Stimulated activated CD8-positive, alpha-beta memory T cell treated with anti-CD3 and anti-CD28 coated beads, Interleukin-2, amount 100 ng/mL, for 1 hour (primary cell): ENCODE results near the gene BLTP3A.
"Not testable (repeated sequence)": the region's sequence is repeated elsewhere in the genome, so short reads cannot be mapped to it uniquely, and the experiment has no call there.

Experiments
- DNase-seq, 2 donors: peaks; one replicate each; pipeline ENCODE4 v3.0.0-alpha.2; 2020; ENCODE audit warnings: low read depth in 2 of 2

Gene BLTP3A, protein sequence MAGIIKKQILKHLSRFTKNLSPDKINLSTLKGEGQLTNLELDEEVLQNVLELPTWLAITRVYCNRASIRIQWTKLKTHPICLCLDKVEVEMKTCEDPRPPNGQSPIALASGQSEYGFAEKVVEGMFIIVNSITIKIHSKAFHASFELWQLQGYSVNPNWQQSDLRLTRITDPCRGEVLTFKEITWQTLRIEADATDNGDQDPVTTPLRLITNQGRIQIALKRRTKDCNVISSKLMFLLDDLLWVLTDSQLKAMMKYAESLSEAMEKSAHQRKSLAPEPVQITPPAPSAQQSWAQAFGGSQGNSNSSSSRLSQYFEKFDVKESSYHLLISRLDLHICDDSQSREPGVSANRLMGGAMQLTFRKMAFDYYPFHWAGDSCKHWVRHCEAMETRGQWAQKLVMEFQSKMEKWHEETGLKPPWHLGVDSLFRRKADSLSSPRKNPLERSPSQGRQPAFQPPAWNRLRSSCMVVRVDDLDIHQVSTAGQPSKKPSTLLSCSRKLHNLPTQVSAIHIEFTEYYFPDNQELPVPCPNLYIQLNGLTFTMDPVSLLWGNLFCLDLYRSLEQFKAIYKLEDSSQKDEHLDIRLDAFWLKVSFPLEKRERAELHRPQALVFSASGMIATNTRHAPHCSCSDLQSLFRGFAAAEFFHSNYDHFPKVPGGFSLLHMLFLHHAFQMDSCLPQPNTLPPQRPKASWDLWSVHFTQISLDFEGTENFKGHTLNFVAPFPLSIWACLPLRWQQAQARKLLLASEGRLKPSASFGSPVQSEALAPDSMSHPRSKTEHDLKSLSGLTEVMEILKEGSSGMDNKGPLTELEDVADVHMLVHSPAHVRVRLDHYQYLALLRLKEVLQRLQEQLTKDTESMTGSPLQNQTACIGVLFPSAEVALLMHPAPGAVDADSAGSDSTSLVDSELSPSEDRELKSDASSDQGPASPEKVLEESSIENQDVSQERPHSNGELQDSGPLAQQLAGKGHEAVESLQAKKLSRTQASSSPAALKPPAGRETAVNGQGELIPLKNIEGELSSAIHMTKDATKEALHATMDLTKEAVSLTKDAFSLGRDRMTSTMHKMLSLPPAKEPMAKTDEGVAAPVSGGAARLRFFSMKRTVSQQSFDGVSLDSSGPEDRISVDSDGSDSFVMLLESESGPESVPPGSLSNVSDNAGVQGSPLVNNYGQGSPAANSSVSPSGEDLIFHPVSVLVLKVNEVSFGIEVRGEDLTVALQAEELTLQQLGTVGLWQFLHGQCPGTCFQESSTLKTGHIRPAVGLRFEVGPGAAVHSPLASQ (N-terminal part only)

DNA sequence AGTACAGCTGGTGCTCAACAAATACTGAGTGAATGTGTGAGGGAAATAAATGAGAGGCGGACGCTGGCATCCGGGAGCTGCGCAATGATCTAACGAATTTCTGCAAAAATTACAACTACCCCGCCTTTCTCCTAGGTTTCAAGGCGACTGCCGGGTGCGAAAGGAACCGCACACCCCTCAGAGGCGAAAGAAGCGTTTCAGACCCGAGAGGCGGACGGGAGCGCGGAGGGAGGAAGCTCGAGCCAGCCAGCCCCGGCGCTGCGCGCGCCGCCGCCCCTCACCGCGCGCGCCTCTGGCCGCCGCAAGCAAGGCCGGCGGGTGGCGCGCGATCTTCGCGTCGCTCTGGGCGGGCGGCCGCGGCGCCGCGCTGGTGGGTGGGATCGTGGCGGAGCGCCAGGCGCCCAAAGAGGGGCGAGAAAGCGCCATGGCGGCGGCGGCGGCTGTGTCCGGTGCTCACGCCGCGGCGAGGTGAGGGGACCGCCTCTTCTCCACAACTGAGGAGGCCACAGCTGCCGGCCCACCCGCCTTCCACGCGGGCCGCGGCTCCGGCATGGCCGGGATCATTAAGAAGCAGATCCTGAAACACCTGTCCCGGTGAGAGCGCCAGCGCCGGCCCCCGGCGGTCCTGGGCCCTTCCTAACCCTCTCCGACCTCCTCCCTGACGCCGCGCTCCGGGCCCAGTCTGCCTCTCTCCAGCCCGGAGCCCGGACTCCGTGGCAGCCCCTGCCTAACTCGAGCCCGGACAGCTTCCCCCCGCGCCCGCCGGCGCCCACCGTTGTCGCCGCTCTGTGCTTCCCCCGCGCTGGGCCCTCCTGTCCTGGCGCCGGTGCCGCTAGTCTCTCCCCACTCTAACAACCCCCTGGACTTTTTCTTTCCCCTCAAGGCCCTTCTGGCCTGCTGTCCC lies at the start of gene BLTP3A:
Gene BLTP3A, plus strand, starts transcription at position 383 of the 904 bp plus-strand sequence. Its CDS starts 168 bp downstream, at position 551.
- peak; percentile 40 to 53 for DNase-seq

DNA sequence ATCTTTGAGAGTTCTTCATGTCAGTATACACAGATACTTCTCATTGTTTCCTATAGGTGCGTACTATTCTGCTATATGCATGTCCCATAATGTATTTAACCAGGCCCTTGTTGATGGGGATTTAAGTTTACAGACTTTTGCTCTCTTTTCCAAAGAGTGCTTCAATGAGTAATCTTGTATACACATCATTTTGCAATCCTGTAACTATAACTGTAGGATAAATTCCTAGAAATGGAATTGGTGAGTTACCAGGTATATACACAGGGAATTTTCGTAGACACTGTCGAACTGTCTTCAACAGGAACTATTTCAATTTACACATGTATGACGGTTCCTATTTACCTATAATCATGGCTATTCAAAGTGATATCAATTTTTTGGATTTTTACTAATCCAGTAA lies 49.8 kb upstream of the BLTP3A start:
- DNase-seq: no peak

DNA sequence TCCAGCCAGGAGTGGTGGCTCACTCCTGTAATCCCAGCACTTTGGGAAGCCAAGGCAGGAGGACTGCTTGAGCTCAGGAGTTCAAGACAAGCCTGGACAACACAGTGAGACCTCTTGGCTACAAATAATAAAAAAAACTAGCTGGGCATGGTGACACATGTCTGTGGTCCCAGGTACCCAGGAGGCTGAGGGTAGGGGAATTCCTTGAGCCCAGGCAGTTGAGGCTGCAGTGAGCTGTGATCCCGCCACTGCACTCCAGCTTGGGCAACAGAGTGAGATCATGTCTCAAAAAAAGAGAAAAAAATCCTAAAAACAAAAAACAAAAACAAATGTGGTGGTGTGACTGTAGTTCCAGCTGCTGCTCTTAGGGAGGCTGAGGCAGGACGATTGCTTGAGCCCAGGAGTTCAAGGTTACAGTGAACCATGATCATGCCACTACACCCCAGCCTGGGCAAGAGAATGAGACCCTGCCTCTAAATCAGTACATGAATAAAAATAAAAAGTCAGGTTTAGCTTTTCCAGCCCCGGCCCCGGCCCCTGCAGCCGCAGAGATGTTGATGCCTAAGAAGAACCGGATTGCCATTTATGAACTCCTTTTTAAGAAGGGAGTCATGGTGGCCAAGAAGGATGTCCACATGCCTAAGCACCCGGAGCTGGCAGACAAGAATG lies 48.1 kb upstream of the BLTP3A start:
- no peak for DNase-seq

DNA sequence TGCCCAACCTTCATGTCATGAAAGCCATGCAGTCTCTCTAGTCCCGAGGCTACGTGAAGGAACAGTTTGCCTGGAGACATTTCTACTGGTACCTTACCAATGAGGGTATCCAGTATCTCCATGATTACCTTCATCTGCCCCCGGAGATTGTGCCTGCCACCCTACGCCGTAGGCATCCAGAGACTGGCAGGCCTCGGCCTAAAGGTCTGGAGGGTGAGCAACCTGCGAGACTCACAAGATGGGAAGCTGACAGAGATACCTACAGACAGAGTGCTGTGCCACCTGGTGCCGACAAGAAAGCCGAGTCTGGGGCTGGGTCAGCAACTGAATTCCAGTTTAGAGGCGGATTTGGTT lies 47.6 kb upstream of the BLTP3A start:
- DNase-seq: not testable (repeated sequence)

DNA sequence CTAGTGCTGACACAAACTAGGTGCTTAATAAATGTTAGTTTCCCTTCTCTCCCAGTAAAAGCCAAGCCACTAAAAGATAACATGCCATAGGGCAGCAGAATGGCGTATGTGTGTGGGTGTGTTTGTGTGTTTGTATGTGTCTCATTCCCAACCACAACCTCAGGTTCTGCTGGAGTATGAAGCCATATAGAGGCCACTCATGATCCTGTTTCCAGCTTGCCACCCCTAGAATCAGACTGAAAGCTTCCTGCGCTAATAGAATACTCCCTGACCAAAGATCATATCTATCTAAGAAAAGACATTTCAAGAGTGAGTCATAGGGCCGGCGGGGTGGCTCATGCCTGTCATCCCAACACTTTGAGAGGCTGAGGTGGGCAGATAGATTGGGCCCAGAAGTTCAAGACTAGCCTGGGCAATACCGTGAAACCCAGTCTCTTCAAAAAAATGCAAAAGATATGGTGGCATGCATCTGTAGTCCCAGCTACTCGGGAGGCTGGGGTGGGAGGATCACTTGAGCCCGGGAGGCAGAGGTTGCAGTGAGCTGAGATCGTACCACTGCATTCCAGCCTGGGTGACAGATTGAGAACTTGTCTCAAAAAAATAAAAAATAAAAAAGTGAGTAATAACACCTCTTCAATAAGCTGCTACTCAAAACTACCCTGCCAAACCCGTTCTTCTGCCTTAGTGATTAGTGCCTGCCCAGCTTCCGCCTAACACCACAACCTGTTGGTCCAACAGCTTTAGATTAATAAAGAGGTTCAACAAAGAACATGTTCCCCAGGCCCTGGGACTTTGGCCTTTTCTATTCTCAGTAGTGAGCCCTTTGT lies 46.4 kb upstream of the BLTP3A start:
- DNase-seq: no peak

DNA sequence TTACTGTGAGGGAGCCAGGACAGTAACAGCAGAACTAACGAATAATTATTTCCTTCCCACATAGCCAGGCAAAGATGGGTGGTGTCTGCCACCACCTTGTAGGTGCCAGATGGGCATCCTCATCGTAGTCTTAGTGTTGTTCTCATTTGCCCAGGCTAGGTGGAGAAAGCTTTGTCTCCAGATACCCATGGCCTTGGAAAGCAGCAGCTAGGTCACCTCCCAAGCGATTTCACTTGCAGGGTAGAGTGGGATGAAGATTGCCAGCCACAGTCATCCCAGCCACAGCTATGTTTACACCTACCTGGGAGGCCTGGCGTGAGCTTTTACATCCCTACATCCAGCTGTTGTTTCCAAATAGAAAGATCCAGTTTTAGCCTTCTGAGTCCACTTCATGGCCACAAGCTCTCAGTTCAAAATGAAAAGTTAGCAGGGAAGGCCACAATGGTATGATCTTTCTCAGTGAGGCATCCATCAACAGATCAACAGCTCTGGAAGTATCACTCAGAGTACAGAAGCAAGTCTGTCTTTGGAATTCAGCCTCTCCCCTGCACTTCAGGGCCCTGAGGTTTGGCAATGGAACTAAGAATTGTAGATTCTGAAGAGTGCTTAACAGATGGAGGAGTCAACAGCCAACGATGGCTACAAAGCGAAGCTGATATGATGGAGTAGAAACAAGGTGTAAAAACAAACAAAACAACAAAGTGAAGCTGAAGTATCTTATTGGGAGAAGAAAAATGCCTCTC lies 45.6 kb upstream of the BLTP3A start:
- no peak for DNase-seq

DNA sequence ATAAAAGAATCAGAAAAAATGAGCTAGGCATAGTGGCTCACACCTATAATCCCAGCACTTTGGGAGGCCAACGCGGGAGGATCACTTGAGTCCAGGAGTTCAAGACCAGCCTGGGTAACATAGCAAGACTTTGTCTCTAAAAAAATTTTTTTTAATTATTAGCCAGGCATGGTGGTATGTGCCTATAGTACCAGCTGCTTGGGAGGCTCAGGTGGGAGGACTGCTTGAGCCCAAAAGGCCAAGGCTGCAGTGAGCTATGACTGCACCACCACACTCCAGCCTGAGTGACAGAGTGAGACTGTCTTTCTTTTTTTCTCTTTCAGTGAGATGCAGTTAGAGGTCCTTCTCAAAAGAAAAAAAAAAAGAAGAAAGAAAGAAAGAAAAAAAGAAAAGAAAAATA lies 43.1 kb upstream of the BLTP3A start:
- DNase-seq: no peak

DNA sequence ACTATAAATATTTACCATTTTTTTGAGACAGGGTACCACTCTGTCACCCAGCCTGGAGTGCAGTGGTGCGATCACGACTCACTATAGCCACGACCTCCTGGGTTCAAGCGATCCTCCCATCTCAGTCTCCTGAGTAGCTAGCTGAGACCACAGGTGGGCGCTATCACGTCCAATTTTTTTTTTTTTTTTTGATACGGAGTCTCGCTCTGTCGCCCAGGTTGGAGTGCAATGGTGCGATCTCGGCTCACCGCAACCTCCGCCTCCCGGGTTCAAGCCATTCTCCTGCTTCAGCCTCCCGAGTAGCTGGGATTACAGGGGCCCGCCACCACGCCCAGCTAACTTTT lies 35.4 kb upstream of the BLTP3A start:
- DNase-seq: not testable (repeated sequence)

DNA sequence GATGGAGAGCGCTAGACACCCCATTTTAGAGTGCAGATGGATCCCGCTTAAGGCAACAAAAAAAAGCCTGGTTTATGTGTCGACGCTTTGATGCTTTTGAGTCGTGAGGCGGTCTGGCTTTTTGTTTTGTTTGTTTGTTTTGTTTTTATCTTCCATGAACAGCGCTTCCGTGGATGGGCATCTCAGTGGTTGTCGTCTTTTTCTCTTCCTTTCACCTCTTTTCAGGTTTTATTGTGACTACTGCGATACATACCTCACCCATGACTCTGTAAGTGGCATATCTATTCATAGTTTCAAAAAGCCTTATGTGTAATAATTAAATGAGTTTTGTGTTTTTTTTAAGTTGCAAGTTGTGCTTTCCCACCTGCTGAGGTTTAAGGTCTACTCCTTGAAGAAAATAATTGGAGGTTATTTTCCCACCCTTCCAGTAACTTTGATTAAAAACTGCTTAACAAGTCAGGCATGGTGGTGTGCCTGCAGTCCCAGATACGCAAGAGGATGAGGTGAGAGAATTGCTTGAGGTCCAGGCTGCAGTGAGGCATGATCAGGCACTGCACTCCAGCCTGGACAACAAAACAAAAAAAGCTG lies 34.1 kb upstream of the BLTP3A start:
- no peak for DNase-seq

DNA sequence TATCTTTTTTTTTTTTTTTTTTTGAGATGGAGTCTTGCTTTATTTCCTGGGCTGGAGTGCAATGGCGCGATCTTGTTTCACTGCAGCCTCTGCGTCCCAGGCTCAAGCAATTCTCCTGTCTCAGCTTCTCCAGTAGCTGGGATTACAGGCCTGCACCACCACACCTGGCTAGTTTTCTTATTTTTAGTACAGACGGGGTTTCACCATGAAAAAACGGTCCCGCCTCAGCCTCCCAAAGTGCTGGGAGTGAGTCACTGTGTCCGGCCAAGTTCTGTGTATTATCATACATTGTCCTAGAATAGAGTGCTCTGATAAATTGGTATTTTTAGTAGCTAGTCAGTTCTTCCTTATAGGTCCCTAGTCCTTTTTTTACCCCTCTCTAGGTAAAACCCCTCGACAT lies 31.8 kb upstream of the BLTP3A start:
- no peak for DNase-seq

DNA sequence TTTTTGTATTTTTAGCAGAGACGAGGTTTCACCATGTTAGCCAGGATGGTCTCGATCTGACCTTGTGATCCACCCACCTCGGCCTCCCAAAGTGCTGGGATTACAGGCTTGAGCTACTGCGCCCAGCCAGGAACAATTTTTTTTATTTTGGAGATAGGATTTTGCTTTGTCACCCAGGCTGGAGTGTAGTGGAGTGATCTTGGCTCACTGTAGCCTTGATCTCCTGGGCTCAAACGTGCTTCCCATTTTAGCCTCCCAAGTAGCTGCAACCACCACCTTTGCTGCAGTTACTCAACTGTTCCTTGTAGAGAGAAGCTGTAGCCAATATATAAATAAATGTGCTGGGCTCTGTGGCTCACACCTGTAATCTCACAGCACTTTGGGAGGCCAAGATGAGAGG lies 30.2 kb upstream of the BLTP3A start:
- not testable (repeated sequence) for DNase-seq

DNA sequence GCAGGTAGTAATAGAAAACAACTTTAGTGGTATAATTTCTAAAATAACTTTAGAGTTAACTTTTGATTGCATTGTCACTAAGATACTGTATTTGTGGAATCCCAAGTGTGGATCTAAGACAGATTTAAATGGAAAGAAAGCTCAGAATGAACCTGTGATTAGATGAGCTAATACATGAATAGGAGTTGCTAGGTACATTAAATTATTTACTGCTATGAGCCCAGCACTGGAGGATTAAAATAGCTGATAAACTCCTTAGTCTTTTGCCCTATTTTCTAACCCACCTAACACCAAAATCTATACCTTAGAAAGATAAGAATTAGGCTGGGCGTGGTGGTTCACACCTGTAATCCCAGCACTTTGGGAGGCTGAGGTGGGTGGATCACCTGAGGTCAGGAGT lies 23.7 kb upstream of the BLTP3A start:
- no peak for DNase-seq

DNA sequence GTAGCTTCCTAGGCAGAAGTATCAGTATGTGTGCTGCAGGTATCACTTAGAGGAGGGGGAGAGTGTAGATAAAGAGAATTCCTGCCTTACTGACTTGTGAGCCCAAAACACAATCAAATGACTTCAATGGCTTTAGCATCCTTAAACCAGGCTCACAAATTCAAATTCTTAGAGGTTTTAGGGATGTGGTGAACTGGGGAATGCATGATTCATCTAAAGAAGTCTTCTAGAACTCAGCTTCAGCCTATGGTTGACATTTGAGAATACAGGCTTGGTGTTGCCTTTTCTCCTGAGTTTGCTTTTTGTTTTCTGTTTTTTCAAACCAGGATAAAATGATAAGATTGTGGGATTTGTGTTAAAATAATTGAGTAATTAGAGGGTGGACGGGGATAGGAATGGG lies 20.2 kb upstream of the BLTP3A start:
- no peak for DNase-seq

DNA sequence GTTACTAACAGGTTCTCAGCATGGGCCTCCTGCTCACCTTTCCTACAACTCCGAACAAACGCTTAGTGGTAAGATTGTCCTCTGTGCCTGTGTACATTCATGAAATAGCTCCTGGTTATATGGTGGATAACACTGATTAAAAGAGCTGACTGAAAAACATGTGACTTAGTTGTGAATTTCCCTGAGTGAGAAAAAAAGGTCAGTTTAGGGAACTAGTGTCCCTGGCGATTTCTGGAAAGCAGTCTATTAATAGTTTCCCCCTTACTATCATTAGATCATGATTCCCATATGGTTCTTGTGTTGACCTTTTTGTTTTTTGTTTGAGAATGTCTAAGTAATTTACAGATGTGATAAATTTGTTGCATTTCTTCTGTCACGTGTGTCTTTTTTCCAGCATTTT lies 18.9 kb upstream of the BLTP3A start:
- no peak for DNase-seq

DNA sequence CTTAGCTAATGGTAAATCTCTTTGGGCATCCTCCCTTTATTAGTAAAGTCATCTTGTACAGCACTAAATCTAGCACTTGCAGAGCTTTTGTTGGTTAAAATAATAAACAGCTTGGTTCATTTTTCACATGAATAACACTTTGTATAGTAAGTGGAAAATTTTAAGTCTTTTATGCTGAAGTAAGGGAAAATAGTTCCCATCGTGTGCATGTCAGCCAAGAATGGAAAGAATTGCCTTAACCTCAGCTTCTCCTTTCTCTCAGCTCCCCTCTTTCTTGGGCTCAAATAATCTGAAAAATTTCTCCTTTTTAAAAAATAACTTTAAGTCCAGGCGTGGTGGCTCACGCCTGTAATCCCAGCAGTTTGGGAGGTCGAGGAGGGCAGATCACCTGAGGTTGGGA lies 18.0 kb upstream of the BLTP3A start:
- no peak for DNase-seq

DNA sequence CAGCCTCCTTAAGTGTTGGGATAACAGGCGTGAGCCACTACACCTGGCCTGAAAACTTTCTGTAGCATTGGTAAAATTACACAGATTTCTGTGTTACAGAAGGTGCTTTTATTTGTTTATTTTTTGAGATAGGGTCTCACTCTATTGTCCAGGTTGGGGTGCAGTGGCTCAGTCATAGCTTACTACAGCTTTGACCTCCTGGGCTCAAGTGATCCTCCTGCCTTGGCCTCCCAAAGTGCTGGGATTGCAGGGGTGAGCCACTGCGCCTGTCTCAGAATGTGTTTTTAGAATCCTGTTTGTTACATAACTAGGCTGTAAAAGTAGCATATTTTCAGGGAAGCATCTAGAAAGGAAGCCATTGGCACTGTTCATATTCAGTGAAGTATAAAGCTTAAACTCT lies 16.9 kb upstream of the BLTP3A start:
- DNase-seq: no peak

DNA sequence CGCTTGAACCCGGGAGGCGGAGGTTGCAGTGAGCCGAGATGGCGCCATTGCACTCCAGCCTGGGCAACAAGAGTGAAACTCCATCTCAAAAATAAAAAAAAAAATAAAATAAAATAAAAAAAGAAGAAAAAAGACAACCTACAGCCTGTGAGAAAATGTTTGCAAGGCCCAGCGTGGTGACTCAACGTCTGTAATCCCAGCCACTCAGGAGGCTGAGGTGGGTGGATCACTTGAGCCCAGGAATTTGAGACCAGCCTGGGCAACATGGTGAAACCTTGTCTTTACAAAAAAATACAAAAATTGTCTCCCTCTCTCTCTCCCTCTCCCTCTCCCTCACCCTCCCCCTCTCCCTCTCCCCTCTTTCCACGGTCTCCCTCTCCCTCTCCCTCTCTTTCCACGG lies 6.5 kb upstream of the BLTP3A start:
- DNase-seq: not testable (repeated sequence)

DNA sequence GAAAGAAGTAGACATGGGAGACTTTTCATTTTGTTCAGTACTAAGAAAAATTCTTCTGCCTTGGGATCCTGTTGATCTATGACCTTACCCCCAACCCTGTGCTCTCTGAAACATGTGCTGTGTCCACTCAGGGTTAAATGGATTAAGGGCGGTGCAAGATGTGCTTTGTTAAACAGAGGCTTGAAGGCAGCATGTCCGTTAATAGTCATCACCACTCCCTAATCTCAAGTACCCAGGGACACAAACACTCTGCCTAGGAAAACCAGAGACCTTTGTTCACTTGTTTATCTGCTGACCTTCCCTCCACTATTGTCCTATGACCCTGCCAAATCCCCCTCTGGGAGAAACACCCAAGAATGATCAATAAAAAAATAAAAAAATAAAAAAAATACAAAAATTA lies 4.7 kb upstream of the BLTP3A start:
- not testable (repeated sequence) for DNase-seq

DNA sequence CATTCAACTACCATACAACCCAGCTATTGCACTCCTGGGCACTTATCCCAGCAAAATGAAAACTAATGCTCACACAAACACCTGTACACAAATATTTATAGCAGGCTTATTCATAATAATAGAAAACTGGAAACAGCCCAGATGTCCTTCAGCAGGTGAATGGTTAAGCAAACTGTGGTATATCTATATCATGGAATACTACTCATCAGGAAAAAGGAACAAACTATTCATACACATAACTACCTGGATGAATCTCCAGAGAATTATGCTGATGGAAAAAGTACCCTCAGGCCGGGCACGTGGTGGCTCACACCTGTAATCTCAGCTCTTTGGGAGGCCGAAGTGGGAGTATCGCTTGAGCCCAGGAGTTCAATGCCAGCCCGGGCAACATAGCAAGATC lies 3.8 kb upstream of the BLTP3A start:
- DNase-seq: no peak
